ENCODE measurements around the gene KCNAB1.

DNA sequence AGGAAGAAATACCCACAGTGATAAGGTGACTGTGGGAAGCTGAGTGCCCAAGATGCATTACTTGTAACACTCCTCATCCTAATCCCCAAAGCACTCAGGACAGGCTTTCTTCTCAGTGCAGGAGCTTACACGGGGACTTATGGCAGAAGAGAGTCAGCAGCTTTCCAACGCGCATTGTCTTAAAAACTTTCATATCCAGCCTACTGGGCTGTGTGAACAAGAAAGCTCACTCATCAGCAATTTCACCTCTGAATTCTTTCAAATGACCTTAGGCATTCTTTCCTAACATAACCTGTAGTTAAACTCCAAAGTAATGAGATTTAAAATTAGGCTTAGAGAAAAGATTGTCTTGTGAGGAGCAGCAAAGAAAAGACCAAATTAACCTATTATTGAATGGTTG, 132.3 kb downstream of the KCNAB1 start:
- TF ChIP-seq CTCF (IDR thresholded peaks at IDR 0.05) (no peak), POLR2A (IDR thresholded peaks at IDR 0.05) (no peak), POLR2AphosphoS5 (IDR thresholded peaks at IDR 0.05; ENCODE audit: insufficient read depth in 1 of 2, low read depth in 1 of 2) (no peak)
